Erythroblast (primary cell): Measurements from ENCODE around the gene RET.
A peak's percentile ranks its signal among the peaks of the same experiment; 100 is the strongest.

Source experiments
- DNase-seq, 2 experiments: peaks; one replicate each; lab custom pipeline; 2025; lab: John Stamatoyannopoulos, UW
- GATA1 ChIP-seq: IDR thresholded peaks from 2 replicates; pipeline ENCODE4 v1.6.1; 2011; ENCODE audit warnings: low read depth, mild to moderate bottlenecking, control low read depth, low read length, moderate library complexity
- POLR2A ChIP-seq: IDR thresholded peaks from 2 replicates; pipeline ENCODE4 v1.6.1; 2011; ENCODE audit warnings: mild to moderate bottlenecking, low read length

RET gene

DNA sequence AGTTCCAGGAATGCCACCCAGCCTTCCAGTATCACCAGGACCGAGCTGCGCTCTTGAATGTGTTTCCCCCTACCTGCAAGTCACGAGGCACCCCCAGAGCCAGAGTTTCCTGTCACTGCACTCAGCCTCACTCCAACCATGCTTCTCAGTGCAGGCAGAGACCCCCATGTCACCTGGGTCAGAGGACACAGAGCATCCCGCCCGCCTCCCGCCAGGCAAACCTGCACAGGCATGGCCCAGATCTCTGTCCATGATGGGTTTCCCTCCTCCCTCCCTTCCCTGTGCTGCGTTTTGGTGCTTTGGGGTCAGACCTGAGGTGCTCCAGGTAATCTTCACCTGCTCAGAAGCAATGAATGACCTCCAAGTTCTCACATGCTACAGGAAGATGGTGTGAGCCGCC is 3.1 kb upstream of the RET start:
- no peak for DNase-seq
- TF ChIP-seq GATA1 (no peak), POLR2A (no peak)

DNA sequence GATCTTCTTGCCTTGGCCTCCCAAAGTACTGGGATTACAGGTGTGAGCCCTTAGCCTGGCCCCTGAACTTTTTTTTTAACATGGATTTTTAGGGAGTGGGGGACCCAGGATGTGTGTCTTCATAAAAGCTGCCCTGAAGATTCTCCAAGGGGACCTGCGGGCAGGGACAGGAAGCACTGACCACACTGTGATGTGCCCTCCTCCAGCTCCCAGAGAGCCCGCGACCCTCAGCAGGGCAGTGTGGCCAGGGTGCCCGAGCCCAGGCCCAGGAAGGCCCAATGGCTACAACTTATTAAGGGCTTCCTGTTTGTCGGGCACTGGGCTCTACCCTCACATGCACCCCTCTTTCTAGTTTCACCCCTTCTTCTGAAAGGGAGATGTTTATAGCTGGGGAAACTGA is 2.5 kb upstream of the RET start:
- DNase-seq: no peak
- no peak for TF ChIP-seq POLR2A
- no peak for TF ChIP-seq GATA1

DNA sequence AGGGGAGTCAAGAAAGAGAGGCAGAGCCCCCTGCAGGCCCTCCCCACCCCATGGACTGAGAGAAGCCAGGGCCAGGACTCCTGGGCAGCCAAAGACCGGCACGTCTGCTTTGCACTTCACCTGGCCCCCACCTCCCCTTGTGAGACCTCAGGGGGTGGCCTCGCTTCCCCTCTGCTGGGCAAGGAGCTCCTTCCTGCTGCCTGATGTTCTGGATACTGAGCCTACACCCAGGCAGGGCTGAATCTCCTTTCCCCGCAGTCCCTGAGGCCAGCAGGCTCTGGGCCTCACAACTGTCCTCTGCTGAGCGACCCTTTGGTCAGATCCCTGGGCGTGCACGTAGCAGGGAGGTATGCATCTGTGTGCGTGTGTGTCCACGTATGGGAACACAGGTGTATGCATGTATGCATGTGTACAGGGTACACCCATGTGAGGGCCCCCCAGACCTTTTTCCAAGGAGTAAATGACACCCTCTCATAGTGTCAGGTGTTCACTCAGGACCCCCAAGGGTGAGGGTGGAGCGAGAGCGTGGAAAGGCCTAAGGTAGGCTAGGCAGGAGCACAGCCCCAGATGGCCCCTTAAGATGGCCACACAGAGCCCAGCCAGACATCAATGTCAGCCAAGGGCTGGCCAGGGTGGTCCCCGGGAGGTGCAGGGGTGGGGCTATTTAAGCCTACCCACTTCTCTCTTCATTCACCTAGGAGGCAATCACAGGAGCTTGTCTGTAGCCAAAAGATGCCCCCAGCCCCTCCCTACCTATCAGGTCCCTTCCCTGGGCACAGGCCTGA is 1.9 kb upstream of the RET start:
- no peak for DNase-seq
- TF ChIP-seq POLR2A: no peak
- TF ChIP-seq GATA1: no peak

DNA sequence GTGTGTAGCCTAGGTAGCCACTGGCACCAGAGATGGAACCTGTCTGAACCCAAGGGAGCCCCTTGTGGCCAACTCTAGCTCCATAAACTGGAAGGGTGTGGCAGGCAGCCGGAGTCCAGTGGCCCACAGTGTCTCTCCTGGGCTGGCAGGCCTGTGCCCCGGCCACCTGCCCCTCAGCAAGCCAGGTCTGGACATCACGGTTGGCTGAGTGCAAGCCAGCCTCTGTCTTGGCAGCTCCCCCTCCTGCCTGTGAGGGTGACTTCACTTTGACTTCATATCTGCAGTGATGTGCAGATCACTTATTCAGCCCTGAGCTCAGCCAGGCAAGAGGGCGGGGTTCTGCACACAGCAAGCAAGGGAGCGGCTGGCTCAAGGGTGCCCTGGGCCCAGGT is 1.3 kb upstream of the RET start:
- DNase-seq: peak in 1 of 2 experiments; percentile 17
- TF ChIP-seq POLR2A: no peak
- TF ChIP-seq GATA1: no peak

DNA sequence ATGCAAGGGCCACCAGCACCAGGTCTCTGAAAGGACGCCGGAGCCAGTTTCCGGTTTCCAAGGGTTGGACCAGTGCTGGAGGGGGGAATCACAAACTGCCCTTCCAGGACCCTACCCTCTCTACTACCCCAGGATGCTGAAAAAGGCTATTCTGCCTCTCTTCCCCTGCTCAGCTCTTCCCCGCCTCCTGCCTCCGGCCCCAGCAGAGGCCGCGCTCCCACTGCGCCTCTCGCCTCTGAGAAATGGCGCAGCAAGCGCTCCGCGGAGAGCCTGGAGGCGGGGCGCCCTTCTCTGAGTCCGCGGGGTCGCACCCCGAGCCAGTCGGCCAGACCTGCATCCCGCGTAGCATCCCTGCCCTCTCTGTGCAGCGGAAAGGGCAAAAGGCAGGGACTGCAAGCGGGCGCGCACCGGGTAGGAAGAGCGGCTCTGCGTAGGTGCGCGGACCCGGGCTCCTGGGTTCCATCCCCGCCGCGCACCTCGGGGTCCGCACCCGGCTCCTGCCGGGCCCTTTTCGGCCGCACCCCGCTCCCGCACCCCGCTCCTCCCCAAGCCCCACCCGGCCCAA is 476 bp upstream of the RET start:
- DNase-seq: no peak
- TF ChIP-seq POLR2A (no peak), GATA1 (no peak)

DNA sequence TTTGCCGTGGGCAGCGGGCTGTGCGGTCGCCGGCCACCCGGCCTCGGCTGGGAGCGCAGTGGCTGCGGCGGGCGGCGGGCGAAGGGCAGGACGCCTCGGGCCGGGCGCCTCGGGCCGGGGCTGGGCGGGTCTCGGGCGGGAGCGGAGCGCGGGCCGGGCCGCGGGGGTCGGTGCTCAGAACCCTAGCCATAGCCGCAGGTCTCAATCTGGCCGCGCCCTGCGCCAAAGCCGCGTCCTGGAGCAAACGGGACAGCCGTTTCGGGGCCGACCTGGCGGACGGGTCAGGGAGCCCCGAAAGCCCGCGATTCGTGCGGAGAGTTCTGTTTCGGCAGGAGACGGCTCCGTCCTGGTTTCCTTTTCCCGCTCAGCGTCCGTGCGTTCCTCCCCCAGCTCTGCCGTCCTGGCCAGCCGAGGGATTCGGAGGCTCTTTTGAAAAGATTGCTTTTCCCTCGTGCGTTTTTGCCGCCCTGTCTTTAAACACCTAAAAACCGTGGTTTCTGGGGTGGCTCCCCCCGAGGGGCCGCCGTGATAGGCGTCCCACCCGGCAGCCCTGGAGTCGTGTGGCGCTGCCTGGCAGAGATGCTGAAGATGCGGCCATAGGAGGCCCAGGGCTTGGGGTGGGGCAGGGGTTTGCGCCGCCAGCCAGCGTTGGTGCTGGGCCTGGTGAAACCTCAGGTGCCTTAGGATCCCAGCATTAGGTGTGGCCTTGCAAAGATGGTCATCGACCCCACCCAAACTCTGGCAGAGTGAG is 727 bp downstream of the RET start:
- no peak for TF ChIP-seq POLR2A
- no peak for DNase-seq

DNA sequence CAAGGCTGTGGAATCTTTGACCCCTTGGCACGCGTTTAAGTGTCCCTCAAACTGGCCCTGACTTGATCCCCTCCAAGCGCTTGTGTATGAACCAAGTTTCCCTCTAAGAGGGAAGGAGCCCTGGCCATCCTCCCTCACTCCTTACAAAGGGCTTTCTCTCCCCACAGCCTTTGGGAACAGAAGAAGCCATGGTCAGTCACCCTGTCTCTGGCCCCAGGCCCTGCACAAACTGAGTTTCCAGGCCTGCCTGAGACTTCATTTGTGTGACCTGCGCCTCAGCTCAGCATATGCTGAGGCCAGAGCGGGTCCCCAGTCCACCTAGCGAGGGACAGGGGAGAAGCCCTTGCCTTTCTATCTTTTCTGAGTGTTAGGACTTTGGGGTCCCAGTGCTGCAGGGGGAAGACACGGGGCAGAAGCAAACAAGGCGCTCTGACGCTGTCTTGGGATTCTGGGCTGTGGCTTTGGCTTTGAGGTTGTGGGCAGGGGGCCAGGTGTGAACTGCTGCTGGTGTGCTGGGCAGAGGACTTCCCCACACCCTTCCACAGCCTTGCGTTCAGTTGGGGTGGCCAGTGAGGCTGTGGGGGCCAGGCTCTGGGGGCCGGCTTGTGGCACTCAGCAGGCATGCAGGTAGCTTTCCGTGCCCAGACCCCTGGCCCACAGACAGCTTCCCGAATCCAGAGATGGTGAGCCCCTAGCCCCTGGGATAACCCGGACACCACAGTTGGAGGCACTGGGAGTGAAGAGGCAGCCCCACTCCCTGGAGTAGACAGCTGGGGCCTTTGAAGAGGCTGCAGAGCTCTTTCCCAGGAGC is 1.5 kb downstream of the RET start:
- no peak for TF ChIP-seq POLR2A
- no peak for TF ChIP-seq GATA1
- no peak for DNase-seq

DNA sequence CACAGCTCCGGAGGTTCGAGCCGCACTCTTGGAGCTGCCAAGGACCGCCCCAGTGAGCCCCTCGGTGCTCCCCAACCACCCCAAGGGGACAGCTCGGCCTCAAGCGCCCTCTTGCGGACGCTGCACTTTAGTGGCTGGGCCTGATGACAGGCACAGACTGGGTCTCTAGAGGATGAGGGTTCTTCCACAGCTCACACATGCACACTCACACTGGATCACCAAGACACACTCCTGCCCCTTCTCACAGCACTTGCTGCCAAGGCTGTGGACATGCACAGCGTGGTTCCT is 2.1 kb downstream of the RET start:
- peak; percentile 26 to 32 for DNase-seq

DNA sequence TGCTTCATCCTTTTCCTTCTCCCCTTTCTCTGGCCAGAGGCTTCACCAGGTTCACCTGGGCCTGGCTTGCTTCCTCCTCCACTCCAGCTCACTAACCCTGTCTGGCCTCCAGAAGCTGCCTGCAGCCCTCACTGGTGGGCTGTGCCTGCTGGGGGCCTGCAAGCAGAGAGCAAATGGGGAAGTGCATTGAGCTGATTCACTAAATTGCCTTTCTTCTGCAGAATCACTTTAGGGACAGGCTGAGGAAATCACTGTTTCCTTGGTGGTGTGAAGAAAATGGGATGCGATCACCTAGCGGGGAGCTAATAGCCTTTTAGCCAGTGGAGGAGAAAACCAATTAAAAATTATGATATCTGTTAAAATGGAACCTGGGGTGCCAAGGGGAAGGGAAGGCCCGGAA is 3.0 kb downstream of the RET start:
- TF ChIP-seq POLR2A: no peak
- no peak for TF ChIP-seq GATA1
- DNase-seq: no peak

More for the DNA sequence above, 2.1 kb downstream of the RET start:
- TF ChIP-seq GATA1 (no peak), POLR2A (no peak)

DNA sequence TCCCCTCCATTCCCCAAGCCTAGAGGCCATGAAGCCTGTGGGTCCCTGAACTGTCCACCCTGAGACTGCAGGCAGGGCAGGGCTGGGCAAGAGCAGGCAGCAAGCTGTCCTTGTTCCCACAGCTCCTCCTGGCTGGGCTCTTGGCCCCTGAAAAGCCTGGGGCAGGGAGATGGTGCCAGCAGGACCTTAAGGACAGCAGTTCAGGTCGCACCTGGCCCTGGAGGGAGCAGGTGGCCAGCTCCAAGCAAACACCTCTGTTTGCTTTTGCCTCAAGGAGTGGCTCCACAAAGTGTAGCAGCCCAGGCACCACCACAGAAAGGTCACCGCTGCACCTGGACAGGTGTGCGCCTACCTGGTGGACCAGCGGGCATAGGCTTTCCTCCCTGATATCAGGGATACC is 5.2 kb downstream of the RET start:
- DNase-seq: no peak
- no peak for TF ChIP-seq POLR2A

DNA sequence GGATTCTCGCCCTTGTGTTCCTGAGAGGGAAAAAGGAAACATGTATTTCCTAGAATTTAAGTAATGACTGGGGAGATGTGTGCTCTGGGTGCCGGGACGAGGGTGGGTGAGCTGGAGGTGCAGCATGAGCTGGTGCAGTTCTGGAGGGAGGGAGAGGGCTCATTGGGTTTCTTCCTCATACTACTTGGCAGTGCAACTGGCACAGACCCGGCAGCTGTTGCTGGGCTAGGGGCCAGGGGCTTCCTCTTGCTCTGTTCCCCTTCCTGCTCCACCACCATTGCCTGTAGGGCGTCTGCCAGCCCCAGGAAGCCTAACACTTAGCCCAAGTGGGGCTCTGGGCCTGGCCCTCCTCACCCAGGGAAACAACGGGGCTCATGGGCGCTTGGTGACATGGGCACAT is 5.9 kb downstream of the RET start:
- TF ChIP-seq GATA1 (no peak), POLR2A (no peak)
- DNase-seq: no peak

DNA sequence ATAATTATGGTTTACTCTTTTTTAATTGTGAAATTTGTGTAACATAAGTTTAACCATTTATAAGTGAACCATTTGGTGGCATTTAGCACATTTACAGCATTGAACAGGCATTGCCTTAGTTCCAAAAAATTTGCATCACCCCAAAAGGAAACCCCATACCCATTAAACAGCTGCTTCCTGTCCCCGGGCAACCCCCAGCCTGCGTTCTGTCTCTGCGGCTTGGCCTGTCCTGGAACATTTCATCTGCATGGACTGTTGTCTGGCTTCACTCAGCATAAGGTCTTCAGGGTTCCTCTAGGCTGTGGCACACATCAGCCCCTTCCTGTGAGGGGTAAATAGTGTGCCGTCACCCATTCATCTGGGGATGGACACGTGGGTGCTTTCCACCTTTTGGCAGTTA is 6.9 kb downstream of the RET start:
- DNase-seq: no peak
- TF ChIP-seq POLR2A: no peak
- TF ChIP-seq GATA1: no peak

DNA sequence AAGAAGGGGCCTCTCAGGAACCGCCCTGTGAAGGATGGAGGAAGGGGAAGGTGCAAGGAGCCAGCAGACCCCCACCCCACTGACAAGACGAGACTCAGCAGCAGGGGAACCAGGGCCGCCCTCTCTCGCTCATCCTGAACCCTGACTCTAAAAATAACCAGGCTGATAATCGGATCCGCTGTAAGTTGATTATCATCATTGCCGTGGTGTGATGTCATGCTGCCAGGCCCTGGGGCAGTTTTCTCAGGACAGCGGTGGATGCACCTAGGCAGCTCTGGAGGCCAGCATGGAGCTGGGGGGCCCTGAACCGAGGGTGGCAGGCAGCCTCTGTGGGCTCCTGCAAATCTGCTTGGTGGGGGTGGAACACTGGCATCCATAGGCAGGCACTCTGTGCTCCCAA is 7.9 kb downstream of the RET start:
- no peak for DNase-seq
- TF ChIP-seq POLR2A: no peak
- no peak for TF ChIP-seq GATA1
